ENCODE data around the gene TTC39A. TPM values are rescaled to one million over a fixed set of nuclear protein-coding genes. Genes with fewer than 3 reads are reported as not detected.

Gene TTC39A
- 1.5 and 1.9 TPM in 2 replicates for total RNA-seq

GRCh38 chr1:51330331-51331201 lies at the start of gene TTC39A:
TTC39A (minus strand) TSS chr1:51330562; CDS start chr1:51330477, 85 bp downstream.

Other genes with a start within 250 kb of the TTC39A start
- not detected in 2 replicates for gene C1orf185, start 228.3 kb downstream of the TTC39A start, total RNA-seq
- gene RNF11, start 94.3 kb downstream of the TTC39A start, total RNA-seq = 114 and 125 TPM in 2 replicates
- 65.5 and 77.7 TPM in 2 replicates for gene EPS15, start 188.7 kb upstream of the TTC39A start, total RNA-seq

Data from hair follicle dermal papilla cell (primary cell).